Calu3 (cell line): ENCODE results near the gene SPATA13. TPM values are rescaled to one million over a fixed set of nuclear protein-coding genes. Genes with fewer than 3 reads are reported as not detected.
A peak's percentile ranks its signal among the peaks of the same experiment; 100 is the strongest.

ENCODE experiments used
- BruUV-seq: library from RNA; stranded (reverse); fragments of 400-500 nt; replicated peaks from 2 replicates; lab custom pipeline; 2021; lab: Mats Ljungman, UMichigan
- CTCF ChIA-PET: fragments of 300-600 bp; sonication (Branson Sonifier 250); formaldehyde crosslinking; loops from one replicate; lab custom pipeline; 2022; ENCODE audit warnings: antibody characterized with exemption; lab: Charles Lee
- DNase-seq: peaks from one replicate; pipeline ENCODE4 v3.0.0; 2022
- H3K27ac Mint-ChIP-seq: one replicate; pipeline ENCODE4 v1.8.0; 2022; ENCODE audit warnings: mixed read lengths; ENCODE audit not compliant: unreplicated experiment
- H3K27me3 Mint-ChIP-seq: one replicate; pipeline ENCODE4 v1.8.0; 2022; ENCODE audit warnings: mixed read lengths; ENCODE audit not compliant: unreplicated experiment
- H3K36me3 Mint-ChIP-seq: one replicate; pipeline ENCODE4 v1.8.0; 2022; ENCODE audit warnings: mild to moderate bottlenecking, moderate library complexity, mixed read lengths; ENCODE audit not compliant: insufficient read depth, unreplicated experiment
- H3K4me1 Mint-ChIP-seq: one replicate; pipeline ENCODE4 v1.8.0; 2022; ENCODE audit warnings: mild to moderate bottlenecking, low read depth, mixed read lengths; ENCODE audit not compliant: unreplicated experiment
- H3K4me3 Mint-ChIP-seq: one replicate; pipeline ENCODE4 v1.8.0; 2022; ENCODE audit warnings: mild to moderate bottlenecking, low read depth, moderate library complexity, mixed read lengths; ENCODE audit not compliant: unreplicated experiment
- H3K9me3 Mint-ChIP-seq: one replicate; pipeline ENCODE4 v1.8.0; 2022; ENCODE audit warnings: low read depth, mixed read lengths; ENCODE audit not compliant: unreplicated experiment
- intact Hi-C: fragments of 100-400 bp; cut with micrococcal nuclease; formaldehyde crosslinking; loops from one replicate; pipeline ENCODE4 v1.10.0; 2022; ENCODE audit not compliant: unreplicated experiment
- total RNA-seq: library from RNA; stranded (reverse); gene quantifications from 2 replicates; pipeline ENCODE4 v1.2.3, GENCODE V29; 2022
- TF ChIP-seq, protein P1 (sequence below): fragments of 200-600 bp; IDR thresholded peaks from one replicate; pipeline ENCODE4 v1.8.0; 2022; ENCODE audit warnings: antibody characterized with exemption; ENCODE audit not compliant: unreplicated experiment

The SPATA13 gene
- total RNA-seq, 1 experiment from 2014 or later, result 33.8 TPM

DNA sequence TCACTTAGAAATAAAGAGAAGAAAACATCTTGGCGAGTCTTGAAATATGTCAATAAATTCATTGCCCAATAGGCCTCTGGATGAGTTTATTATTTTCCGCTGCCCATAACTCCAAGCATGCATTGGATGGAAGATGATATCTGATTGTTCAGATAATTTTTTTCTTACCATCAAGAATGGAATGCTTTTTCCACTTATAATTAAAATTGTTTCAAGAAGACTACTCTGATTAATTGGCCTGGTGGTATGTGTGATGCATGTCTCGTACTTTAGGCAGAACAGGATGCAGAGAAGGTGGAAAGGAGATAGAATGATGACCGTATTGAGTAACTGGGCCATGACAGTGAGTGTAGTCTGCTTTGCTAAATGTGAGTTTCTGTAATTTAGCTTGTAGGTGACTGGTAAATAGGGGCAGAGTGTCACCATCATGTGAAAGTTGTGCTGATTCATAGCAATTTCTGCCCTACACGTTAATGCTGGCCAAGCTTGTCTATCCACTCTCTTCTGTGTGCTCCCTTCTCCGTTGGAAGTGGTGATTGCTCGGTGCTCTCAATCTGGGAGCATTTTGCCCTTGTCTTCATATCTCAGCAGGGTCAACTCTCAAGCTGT is 13.5 kb upstream of the SPATA13 start:
- Mint-ChIP-seq H3K4me3 (peak overlapping the region; percentile 61), H3K4me1 (peaks cover 51% of the 10 kb centered on the region), H3K27ac (peak overlapping the region; percentile 90), H3K27me3 (no peaks in the 10 kb centered on the region), H3K9me3 (no peaks in the 10 kb centered on the region), H3K36me3 (peaks cover 5% of the 10 kb centered on the region)
- TF ChIP-seq, protein P1, sequence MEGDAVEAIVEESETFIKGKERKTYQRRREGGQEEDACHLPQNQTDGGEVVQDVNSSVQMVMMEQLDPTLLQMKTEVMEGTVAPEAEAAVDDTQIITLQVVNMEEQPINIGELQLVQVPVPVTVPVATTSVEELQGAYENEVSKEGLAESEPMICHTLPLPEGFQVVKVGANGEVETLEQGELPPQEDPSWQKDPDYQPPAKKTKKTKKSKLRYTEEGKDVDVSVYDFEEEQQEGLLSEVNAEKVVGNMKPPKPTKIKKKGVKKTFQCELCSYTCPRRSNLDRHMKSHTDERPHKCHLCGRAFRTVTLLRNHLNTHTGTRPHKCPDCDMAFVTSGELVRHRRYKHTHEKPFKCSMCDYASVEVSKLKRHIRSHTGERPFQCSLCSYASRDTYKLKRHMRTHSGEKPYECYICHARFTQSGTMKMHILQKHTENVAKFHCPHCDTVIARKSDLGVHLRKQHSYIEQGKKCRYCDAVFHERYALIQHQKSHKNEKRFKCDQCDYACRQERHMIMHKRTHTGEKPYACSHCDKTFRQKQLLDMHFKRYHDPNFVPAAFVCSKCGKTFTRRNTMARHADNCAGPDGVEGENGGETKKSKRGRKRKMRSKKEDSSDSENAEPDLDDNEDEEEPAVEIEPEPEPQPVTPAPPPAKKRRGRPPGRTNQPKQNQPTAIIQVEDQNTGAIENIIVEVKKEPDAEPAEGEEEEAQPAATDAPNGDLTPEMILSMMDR, result no peak
- DNase-seq, result no peak
- CTCF ChIA-PET, result interaction anchor here (0.6 to 1.0 kb wide), 5 partner anchors 12 to 94 kb away, joined by 3 to 7 read pairs (median 3); no protein-coding TSS in a partner anchor
- intact Hi-C loops, result loop anchor here (5.0 to 10.0 kb wide), 2 partner anchors 48 to 70 kb away; no protein-coding TSS in a partner anchor
- no TSS peak for BruUV-seq

DNA sequence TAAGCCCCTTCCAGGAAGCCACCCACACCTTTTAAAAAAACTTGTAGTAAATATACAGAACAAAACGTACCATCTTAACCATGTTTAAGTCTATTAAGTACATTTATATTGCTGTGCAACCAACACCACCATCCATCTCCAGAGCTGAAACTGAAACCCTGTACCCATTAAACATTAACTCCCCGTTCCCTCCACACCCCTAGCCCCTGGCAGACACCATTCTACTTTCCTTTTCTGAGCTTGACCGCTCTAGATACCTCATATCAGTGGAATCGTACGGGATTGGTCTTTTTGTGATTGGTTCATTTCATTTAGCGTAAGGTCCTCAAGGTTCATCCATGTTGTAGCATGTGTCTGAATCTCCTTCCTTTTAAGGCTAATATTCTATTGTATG is 13.0 kb upstream of the SPATA13 start:
- Mint-ChIP-seq H3K27ac (peak overlapping the region; percentile 90), H3K4me3 (peak overlapping the region; percentile 61), H3K4me1 (peaks cover 55% of the 10 kb centered on the region), H3K27me3 (no peaks in the 10 kb centered on the region), H3K9me3 (no peaks in the 10 kb centered on the region), H3K36me3 (peaks cover 5% of the 10 kb centered on the region)
- BruUV-seq, result no TSS peak
- TF ChIP-seq, protein P1, result no peak
- peak; percentile 47 for DNase-seq
- intact Hi-C loops, result loop anchor here (5.0 to 10.0 kb wide), 2 partner anchors 47 to 70 kb away; no protein-coding TSS in a partner anchor
- CTCF ChIA-PET, result interaction anchor here (0.7 to 1.0 kb wide), 4 partner anchors 20 to 94 kb away, joined by 3 to 7 read pairs (median 4); no protein-coding TSS in a partner anchor

DNA sequence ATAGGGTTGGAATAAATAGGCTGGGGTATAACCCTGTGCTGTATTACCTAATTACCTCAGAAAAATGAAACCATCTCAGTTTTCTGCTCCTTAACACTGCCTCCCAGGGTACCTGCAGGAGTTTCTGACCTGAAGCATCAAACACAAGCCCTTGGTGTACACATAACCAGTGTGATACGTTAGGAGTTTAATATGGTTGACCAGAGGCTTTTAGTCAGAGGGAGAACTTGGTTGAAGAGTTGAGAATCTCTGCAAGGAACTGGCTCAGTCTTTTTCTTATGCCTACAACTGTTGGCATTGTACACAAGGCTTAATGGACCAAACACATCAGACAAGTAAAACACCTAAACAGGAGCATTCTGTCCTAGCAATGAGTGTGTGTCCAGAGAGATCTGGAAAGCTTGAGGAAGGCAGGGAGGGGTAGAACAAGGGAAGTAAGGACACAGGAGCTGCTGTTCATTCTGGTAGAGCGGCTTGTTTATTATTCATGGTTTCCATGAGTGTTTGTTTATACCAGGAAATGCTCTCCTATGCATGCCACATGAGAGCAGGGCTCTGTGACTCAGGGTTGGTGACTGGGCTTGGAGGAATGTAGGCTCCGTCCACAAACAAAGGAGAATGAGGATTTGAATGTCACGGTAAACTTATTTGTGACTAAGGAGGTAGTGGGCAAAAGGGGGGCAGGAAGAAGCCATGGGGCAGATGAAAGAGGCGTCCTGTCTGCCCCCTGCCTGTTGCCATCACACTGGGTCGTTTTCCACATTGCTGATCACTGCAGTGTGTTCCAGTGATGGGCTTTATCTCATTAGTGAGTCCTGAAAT is 11.9 kb upstream of the SPATA13 start:
- intact Hi-C loops, result loop anchor here (1.0 to 10.0 kb wide), 3 partner anchors 46 to 95 kb away; no protein-coding TSS in a partner anchor
- BruUV-seq, result no TSS peak
- DNase-seq, result peak; percentile 80
- peaks cover 66% of the 10 kb centered on the region for H3K4me1 Mint-ChIP-seq
- H3K36me3 Mint-ChIP-seq, result peaks cover 5% of the 10 kb centered on the region
- no peaks in the 10 kb centered on the region for H3K9me3 Mint-ChIP-seq
- H3K4me3 Mint-ChIP-seq, result peak overlapping the region; percentile 25
- H3K27ac Mint-ChIP-seq, result peak overlapping the region; percentile 90
- no peaks in the 10 kb centered on the region for H3K27me3 Mint-ChIP-seq
- CTCF ChIA-PET, result interaction anchor here (0.6 to 1.4 kb wide), 6 partner anchors 12 to 128 kb away, joined by 3 to 4 read pairs (median 3); partner anchors contain the start of gene SPATA13
- TF ChIP-seq, protein P1, result no peak

DNA sequence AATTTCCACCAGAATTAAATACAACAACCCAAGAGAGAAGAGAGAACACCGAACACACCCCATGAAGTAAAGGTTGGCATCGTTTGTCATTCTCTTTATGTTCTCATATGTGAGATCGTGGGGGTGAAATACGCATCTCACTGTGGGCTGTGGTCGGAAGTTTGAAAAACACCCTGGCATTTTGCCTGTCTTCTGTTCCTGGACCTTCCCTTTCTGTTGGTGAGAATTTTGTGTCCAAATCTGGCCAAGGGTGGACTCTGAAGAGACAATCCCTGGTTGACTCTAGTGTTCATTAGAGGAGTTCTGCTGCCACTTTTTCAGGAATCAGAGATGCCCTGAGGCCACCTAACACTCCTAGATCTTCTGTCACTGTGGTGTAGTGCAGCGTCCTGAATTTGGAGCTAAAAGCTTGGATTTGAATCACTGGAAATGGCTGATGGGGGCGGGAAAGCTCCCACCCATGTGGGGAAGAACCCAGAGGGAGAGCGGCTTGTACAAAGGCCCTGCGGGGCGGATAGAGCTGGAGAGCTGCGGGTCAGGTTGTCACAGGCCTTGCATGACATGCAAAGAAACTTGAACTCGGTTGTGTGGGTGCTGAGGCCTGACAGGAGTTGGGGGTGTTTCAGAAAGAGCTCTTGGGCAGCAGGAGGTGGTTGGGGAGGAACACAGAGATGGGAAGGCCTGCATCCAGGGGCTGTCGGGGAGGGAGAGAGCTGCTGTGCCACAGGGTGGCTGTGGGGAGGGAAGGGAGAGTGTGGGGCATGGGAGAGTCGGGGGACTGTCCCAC is 11.1 kb upstream of the SPATA13 start:
- TSS peak; percentile 81 for BruUV-seq
- TF ChIP-seq, protein P1, result no peak
- H3K36me3 Mint-ChIP-seq, result peaks cover 5% of the 10 kb centered on the region
- no peak for DNase-seq
- intact Hi-C loops, result loop anchor here (5.0 to 10.0 kb wide), 2 partner anchors 45 to 68 kb away; no protein-coding TSS in a partner anchor
- CTCF ChIA-PET, result interaction anchor here (1.0 to 1.4 kb wide), 4 partner anchors 11 to 128 kb away, joined by 3 to 4 read pairs (median 4); partner anchors contain the start of gene SPATA13
- H3K9me3 Mint-ChIP-seq, result no peaks in the 10 kb centered on the region
- no peaks in the 10 kb centered on the region for H3K27me3 Mint-ChIP-seq
- H3K4me1 Mint-ChIP-seq, result peaks cover 69% of the 10 kb centered on the region
- H3K27ac Mint-ChIP-seq, result peak overlapping the region; percentile 90
- H3K4me3 Mint-ChIP-seq, result peak overlapping the region; percentile 25
